ENCODE measurements around the gene DCST2. TPM values are rescaled to one million over a fixed set of nuclear protein-coding genes. Genes with fewer than 3 reads are reported as not detected.
"Not testable (repeated sequence)": the region's sequence is repeated elsewhere in the genome, so short reads cannot be mapped to it uniquely, and the experiment has no call there.

Gene DCST2
- total and polyA plus RNA-seq, 10 of the 15 experiments (the other 5 are each of a cell fraction or from before 2014, with no cell fraction given), result 0.33 to 0.41 (median 0.36) TPM; not detected in 7

GRCh38 chr1:154995301-154995983, 38.1 kb downstream of the DCST2 start:
- ChIA-PET SMC1A (ENCODE audit: uncharacterized antibody, unreplicated experiment) (interaction anchor here (0.7 to 8.1 kb wide), 9 partner anchors 12 to 1071 kb away, joined by 3 to 69 read pairs (median 4); partner anchors contain the start of genes CKS1B, FLAD1 and PBXIP1), RAD21 (ENCODE audit: unreplicated experiment) (interaction anchor here (0.7 to 1.4 kb wide), 2 partner anchors 25 to 26 kb away, joined by 5 to 6 read pairs; partner anchors contain the start of gene SHC1), CTCF (interaction anchor here (0.6 to 11.0 kb wide), 9 partner anchors 17 to 436 kb away, joined by 3 to 226 read pairs (median 3); partner anchors contain the start of genes ADAM15, CKS1B, FLAD1 and PBXIP1), POLR2A (interaction anchor here (0.6 to 3.4 kb wide), 8 partner anchors 12 to 509 kb away, joined by 3 to 13 read pairs (median 6); partner anchors contain the start of genes FLAD1 and PBXIP1)
- H3K79me2 ChIP-seq (ENCODE audit: control insufficient read depth, insufficient read depth, low read length); H3K27ac ChIP-seq (ENCODE audit: control insufficient read depth, insufficient read depth); H3K27me3 ChIP-seq (replicated peaks in 1 of 2; ENCODE audit: control insufficient read depth in 2 of 2, insufficient read depth in 2 of 2, low read length in 1 of 2); ATAC-seq; H4K20me1 ChIP-seq (ENCODE audit: control insufficient read depth, insufficient read depth); DNase-seq (ENCODE audit: low read depth, low spot score); intact Hi-C loops (cut with micrococcal nuclease; ENCODE audit: unreplicated experiment); H3K36me3 ChIP-seq (ENCODE audit: control insufficient read depth in 2 of 2, insufficient read depth in 2 of 2, low read length in 1 of 2); H3K9ac ChIP-seq (ENCODE audit: control insufficient read depth, insufficient read depth, low read length); BruUV-seq (replicated peaks); in situ Hi-C loops (cut with MboI); FAIRE-seq; H3K4me2 ChIP-seq (ENCODE audit: control insufficient read depth, insufficient read depth); H3K4me3 ChIP-seq; H3K9me3 ChIP-seq (replicated peaks; ENCODE audit: control insufficient read depth, insufficient read depth, low read length); H2AFZ ChIP-seq (ENCODE audit: control insufficient read depth, low read depth, low read length): not testable (repeated sequence)
- H3K4me1 ChIP-seq (ENCODE audit: control insufficient read depth, insufficient read depth, low read length), result peaks cover 12% of the 10 kb centered on the region
- peak in 1 of 3 experiments; percentile 28; a peak in 3 of 6 replicates for TF ChIP-seq CTCF (IDR thresholded peaks at IDR 0.05 in 2 of 3, conservative IDR thresholded peaks at IDR 0.05 in 1 of 3; ENCODE audit: control insufficient read depth in 2 of 3, extremely low read depth in 1 of 3, insufficient read depth in 1 of 3, low read depth in 3 of 3, low read length in 3 of 3)
- peak; percentile 46; the same call in 1 of the 2 replicates for TF ChIP-seq ZNF384 (IDR thresholded peaks at IDR 0.05; ENCODE audit: borderline replicate concordance, low read depth, low read length)
- WGBS (ENCODE audit: insufficient coverage, insufficient replicate concordance, low lambda C conversion rate, missing lambda C conversion rate), result 63% methylated on average over 10 of the region's 13 CpGs
